ENCODE results near the gene IMPDH1.

GRCh38 chr7:128446306-128446705 lies 36.5 kb upstream of the IMPDH1 start:
- TF ChIP-seq EZH2 (IDR thresholded peaks at IDR 0.05; ENCODE audit: borderline replicate concordance, low read length) (no peak), CTCF (conservative IDR thresholded peaks at IDR 0.05 in 1 of 2, IDR thresholded peaks at IDR 0.05 in 1 of 2; ENCODE audit: extremely low read depth in 1 of 2, insufficient read depth in 1 of 2, low read depth in 1 of 2, low read length in 2 of 2) (no peak)
